ENCODE measurements around the gene NPFFR1. TPM values are rescaled to one million over a fixed set of nuclear protein-coding genes. Genes with fewer than 3 reads are reported as not detected.

Gene NPFFR1, protein sequence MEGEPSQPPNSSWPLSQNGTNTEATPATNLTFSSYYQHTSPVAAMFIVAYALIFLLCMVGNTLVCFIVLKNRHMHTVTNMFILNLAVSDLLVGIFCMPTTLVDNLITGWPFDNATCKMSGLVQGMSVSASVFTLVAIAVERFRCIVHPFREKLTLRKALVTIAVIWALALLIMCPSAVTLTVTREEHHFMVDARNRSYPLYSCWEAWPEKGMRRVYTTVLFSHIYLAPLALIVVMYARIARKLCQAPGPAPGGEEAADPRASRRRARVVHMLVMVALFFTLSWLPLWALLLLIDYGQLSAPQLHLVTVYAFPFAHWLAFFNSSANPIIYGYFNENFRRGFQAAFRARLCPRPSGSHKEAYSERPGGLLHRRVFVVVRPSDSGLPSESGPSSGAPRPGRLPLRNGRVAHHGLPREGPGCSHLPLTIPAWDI
- 0.05 TPM for total RNA-seq

DNA sequence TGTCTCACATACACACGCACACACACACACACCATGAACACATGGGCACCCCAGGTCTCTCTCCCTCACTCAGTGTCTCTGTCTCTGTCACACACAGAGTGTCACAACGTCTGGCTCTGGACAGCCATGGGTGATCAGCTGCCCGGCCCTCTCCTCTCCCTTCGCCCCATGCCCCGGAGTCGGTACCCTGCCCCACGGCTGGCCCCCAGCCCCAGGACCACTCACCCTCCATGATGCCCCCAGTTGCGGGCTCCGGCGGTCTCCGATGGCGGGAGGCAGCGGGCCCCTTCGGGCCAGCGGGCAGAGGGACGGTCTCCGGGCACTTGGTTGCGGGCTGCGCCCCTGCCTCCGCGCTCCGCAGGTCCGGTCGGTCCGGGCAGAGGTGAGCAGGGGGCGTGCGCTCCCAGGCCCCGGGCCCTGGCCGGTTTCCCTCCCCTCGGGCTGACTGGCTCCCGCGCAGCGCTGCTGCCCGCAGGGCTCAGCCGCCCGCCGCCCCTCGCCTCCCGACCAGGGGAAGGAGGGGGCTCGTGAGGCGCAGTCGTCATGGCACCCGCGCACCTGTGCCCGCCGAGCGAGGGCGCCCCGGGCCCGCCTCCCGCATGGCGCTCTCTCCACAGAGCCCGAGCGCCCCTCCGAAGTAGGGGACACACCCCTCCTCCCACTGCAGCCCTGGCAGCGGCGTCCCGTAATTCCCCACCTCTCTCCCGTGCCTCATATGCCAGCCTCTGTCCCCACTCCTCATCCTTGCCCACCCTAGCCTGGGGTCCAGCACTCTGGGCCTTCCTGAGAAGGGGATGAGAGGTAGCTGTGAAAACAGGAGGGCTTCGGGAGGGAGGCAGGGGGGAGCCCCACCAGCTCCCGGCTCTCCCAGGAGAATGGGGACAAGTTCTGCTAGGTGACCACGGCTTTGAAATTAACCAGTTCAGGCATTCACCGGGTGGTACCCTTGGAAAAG lies at the start of gene NPFFR1:
Gene NPFFR1 (minus strand): TSS at position 560 of the 955 bp plus-strand sequence. CDS start 328 bp downstream, at position 232.
- no peak for DNase-seq (ENCODE audit: low spot score)

DNA sequence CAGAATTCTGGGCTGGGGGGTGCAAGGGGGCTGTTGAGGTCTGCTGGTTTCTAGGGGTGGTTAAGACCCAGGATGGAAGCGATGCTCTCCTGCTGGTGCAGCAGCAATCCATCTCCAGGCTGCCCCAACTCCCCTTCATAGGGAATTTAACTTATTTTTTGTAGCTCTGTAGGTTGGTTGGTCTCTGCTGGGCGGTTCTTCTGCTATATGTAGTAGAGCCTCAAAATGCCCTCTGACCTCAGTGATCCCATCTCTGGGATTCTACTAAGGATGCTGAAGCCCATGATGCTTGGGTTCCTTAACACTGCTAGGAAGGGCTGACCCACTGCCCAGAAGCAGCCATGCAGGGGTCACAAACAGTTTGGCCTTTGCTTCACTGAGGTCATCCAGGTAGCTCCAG lies 49.5 kb upstream of the NPFFR1 start:
- DNase-seq (ENCODE audit: low spot score), result no peak

DNA sequence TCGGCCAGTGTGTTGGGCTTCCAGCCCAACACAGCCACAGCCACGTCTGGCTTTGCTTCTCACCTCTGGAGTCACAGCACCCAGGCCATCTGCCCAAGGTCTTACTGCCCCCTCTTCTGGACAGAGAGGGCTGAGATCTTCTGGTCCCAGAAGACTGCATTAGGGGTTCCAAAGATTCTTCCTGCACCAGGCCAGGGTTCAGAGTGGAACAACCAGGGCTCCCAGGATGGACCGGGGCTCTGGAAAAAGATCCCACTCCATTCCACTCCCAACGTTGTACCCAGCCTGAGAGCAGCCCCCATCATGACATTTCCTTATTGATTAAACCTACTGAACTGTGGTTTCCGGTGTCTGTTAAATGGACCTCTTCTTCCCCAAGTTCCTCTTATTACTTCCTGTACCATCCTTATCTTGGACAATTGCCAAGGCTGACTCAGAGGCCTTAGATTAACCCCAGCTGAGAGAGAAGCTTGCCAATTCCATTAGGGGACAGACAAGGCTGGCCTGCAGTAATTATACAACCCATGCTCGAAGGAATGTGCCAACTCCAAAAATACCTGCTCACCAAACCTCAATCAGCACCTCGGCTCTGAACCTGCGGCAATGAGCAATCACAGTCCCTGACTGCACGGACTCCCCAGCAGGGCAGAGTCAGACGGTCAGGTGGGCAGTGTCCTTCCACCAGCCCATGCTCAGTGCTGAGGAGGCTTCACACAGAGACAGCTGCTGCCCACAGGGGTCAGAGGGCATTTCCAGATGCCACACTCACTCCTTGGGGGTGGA lies 47.9 kb upstream of the NPFFR1 start:
- peak; percentile 77 for DNase-seq (ENCODE audit: low spot score)

DNA sequence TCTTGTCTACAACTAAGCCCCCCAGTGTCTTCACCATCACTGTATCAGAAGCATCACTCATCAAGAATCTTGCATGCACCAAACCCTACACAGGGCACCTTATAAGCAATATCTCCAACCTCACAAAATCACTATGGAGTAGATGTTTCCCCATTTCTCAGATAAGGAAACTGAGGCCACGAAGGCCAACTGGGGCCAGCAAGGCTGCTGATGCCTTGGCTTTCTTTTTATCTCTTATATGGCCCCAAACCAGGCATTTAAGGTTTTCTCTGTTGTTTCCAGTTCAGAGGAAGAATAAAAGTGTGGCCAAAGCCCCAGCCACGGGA lies 47.3 kb upstream of the NPFFR1 start:
- no peak for DNase-seq (ENCODE audit: low spot score)

DNA sequence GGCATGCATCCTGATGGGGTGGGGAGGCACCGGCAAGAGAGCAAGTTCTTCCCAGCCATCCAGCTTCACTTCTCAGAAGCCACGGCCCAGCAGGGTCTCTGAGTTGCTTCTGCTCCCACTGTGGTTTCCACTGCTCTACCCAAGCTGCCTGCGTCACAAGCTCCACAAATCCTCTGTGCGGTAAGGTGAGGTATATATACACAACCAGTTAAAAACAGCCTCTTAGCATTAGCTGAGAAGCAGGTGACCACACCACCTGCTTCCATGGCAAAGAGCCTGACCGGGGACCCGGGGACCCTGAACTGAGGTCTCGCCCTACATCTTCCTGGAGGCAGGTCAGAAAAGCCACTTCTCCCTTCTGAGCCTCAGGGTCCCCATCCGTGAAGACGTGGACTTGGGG lies 46.9 kb upstream of the NPFFR1 start:
- no peak for DNase-seq (ENCODE audit: low spot score)

DNA sequence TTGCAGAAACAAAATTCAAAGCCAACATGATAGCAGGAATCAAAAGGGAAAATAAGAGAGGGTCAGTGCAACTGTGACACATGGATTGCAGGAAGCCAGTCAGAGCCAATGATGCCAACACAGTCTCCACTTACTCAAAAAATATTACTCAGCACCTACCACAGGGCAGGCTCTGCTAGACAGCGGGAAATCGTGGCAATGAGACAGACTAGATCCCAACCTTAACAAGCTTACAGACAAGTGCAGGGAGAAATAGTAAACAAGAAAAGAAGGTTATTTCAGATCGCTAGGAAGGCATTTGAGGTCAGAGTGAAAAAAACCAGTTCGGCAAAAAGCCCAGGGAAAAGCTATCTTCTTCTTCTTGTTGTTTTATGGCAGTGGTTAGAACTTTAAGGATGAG lies 45.2 kb upstream of the NPFFR1 start:
- DNase-seq (ENCODE audit: low spot score), result no peak

DNA sequence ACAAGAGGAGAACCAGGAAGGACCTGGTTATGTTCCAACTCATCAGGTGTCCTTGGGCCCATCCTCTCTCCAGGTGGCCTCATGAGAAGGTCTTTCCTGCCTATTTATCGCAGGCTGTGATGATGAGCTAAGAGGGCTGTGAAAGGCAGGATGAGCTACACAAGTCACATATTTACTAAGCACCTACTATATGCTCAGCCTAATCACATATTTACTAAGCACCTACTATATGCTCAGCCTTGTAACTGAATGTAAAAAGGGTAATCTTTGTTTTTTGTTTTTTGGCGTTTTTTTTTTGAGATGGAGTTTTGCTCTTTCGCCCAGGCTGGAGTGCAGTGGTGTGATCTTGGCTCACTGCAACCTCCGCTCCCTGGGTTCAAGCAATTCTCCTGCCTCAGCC lies 44.2 kb upstream of the NPFFR1 start:
- DNase-seq (ENCODE audit: low spot score), result no peak

DNA sequence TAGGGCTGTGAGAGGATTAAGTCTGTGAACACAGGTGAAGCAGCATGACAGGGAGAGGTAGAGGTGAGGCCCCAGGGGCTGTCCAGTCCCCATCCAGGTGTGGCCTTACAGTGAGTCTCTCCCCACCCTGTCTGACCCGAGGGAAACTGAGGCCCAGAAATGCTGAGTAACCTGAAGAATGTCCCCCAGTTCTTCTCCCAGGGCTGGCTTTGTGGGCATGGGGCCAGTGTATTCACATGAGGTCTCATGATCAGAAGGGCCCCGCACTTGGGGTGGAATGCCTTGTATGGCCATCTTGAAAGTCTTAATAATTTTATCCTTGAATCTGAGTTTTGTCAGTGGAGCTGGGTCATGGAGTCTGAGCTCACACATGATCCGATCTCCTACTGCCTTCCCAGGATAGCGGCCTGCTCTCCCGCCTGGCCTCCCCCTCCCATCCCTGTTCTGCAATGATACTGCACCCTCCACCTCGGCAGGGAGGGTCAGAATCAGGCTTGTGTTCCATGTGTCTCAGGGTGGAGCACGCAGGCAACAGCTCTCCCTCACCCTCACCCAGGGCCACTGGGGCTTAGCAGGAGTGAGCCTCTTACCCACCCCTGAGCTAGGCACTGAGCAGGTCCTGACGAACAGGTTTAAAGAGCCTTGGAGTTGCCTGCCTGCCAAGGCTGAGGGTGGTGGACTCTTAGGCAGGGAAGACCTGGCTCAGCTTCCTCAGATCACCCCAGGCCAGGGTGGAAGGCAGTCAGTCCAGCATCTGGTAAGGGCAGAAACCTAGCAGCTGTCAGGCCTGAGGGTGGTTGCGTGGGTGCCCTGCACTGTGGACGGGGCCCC lies 41.4 kb upstream of the NPFFR1 start:
- DNase-seq (ENCODE audit: low spot score), result no peak

DNA sequence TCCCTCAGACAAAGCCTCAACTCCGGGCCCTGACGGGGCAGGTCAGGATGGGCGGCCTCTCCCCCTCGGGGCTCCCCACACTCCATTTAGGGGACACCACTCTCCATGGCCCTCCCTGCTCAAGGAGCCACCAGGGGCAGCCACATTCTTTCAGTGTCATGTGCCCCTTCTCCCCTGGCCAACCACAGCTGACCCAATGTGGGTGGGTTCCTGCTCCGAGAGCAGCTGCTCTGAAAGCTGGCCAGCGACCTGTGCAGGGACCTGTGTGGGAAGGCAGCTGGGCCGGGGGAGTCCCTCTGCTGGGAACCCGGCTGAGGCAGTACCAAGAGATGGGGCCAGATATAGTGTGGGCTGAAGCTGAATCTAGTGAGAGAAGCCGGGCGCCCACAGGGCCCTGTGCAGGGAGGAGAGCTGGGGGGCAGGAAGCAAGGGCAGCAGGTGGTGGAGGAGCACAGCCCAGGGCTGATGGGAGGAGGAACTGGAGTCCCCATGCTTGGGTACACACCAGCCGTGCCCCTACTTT lies 40.6 kb upstream of the NPFFR1 start:
- no peak for DNase-seq (ENCODE audit: low spot score)

DNA sequence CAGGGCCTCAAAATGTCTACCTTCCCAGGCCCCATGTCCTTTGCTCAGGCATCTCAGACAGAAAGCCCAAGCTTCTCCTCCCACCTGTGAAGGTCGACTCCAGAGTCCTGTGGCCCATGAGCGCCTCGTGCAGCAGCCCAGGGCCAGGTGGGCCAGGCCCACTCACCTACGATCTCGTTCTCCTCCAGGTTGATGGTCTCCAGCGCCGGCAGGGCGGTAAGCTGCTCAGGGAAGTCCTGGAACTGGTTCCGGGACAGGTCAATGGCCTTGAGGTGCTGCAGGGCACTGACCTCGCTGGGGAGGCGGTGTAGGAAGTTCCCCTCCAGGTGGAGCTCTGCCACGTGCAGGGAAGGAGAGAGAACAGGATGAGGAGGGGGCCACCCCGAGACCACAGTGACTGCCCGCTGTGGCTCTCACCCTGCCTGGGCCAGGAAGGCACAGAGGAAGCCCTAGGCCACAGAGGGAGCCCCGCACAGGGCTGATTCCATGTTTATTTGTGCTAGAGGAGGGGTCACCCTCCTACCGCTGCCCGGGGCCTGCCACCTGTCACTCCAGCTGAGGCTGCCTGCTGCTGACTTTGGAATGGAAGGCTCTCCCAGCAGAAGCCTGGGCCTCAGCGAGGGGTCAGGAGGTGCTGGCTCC lies 40.0 kb upstream of the NPFFR1 start:
- no peak for DNase-seq (ENCODE audit: low spot score)

DNA sequence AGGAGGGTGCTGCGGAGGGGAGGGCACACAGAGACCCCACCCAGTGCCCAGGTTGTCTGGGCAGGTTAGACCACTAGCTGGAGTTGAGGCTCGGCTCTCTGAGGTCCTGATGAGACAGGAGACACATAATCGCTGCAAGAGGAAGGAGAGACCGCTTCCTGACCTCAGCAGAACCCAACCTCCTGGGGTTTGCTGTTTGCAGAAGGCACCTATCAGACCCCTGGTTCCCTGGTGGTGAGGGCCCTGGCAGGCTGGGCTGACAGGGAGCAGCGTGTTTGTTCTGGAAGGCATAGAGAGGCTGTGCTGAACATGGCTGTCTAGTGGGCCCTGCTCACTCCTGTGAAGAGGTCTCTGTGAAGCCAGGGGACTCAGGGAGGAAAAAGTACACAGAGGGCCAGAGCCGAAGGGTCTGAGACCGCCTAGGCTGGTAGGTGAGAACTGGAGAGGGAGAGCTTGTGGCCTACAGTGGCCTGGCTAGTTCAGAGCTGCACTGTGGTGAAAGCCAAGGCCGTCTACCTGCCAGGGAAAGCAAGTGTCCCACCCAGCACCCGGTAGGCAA lies 39.4 kb upstream of the NPFFR1 start:
- no peak for DNase-seq (ENCODE audit: low spot score)

DNA sequence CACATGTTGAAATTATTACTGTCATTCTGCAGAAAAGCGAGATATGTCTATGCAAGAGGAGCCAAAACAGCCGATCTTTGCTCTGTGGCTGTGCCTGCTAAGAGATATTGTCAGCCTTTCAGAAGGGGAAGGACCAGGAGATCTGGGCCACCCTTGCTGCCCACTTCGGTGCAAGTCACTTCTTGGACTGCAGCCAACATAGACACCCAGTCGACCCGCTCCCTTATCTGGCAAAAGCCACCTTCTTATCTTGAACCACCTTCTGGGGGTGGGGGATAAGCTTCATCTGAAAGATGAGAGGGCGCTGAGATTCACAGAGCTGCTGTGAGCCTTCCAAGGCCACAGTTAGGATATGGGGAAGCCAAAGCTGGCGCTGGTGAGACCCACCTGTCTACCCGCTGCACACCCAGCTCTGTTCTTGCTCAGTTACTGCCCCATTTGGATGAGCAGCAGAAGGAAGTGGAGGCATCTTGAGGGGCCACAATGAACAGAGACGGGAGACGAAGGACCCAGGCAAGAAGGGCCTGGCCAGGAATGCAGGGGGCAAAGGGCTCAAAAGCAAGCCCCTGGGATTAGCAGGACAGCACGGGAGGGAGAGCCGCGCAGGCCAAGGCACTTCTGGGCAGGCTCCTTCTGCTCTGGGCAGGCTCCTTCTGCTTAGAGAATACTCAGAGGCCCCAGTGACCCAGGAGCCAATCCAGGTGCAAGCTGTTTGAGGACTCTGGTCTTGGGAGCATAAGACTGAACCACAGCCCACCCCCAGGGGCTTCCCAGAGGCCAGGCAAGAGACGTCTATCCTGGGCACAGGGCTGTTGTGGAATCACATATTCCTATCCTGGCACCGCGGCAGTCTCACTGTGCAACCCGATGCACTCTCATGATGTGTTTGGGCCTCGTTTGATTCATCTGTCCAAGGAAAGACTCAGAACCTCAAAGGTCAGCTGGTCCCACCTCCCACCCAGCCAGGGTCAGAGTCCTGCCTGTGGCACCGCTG lies 38.4 kb upstream of the NPFFR1 start:
- no peak for DNase-seq (ENCODE audit: low spot score)

DNA sequence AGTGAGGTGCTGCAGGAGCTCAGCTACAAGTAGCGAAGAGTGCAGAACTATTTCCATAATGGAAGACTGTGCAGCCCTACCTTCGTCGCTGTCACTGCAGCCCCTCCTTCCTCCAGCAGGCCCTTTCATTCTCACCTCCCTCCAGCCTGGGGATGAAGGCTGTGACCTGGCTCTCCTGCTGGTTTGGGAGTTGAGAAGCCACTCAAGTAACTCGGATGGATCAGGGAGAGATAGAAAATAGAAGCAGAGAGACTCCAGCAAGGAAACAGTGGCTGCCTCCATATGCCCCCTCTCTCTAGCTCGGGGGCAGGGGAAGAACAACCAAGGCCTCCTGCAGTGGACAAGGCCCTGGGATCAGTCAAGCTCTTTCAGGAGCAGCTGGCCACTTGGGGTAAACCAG lies 37.4 kb upstream of the NPFFR1 start:
- no peak for DNase-seq (ENCODE audit: low spot score)

DNA sequence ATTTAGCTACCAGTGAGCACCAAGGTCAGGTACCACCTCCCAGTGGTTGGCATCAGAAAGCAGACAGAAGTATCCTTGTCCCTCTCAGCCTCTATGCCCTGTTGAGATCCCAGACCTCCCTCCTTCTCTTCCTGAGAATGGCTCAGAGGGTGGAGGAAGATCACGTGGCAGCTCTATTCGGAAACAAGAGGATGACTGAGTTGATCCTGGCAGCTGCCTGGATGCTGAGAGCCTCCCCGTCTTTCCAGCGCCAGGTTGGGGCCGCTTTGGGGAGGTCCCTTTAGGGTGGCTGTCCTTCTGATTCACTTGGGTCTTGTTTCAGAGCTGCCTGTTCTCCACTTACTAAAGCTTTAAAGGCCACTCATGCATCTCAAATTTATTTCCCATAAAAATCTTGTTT lies 36.9 kb upstream of the NPFFR1 start:
- DNase-seq (ENCODE audit: low spot score), result no peak

DNA sequence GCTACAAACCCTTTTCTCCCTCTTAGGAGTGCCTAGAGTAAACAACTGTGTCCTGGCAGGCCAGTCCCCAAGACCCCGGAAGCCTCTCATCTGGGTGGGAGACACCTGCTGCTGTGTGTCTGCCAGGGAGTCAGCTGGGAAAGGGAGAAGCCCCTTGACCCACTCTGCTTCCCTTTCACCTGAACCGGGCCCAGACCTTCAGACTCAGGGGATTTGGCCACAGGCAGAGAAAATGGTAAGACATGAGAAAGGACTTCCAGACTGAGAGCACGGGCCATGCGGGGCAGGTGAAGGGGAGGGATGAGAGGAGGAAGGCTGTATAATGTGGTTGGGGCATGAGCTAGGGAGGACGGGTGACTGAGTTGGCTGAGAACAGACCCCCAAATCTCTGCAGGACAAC lies 36.0 kb upstream of the NPFFR1 start:
- no peak for DNase-seq (ENCODE audit: low spot score)

DNA sequence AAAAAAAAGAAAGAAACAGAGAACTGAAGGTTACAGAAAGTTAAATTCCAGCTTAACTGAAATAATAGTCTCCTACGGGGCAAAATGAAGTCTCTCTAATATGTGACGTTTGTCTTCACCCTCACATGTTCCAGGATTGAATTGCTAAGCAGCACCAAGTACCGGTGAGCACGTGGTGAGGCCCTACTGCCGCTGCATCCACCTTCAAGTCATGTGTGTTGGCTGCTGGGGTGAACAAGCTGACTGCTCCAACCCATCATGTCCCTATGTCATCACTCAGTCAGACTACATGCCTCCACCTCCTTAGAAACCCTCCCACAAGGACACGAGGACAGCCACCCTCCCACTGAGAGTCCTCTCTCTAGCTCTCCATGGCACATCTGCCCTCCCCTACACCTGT lies 35.4 kb upstream of the NPFFR1 start:
- no peak for DNase-seq (ENCODE audit: low spot score)

DNA sequence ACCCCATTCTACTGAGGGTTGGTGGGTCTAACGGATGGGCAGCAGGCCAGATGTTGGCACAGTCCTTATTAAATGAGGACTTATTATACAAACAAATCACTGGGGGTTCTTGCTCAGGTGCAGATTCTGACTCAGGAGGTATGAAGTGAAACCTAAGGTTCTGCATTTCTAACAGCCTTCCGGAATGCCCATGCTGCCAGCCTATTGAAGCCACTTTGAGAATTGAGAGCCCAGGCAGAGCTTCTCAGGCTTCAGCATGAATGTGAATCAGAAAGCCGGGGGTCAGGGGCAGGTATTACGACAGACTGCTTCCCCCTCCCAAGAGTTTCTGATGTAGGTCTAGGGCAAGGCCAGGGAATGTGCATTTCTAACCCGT lies 34.1 kb upstream of the NPFFR1 start:
- DNase-seq (ENCODE audit: low spot score), result no peak

DNA sequence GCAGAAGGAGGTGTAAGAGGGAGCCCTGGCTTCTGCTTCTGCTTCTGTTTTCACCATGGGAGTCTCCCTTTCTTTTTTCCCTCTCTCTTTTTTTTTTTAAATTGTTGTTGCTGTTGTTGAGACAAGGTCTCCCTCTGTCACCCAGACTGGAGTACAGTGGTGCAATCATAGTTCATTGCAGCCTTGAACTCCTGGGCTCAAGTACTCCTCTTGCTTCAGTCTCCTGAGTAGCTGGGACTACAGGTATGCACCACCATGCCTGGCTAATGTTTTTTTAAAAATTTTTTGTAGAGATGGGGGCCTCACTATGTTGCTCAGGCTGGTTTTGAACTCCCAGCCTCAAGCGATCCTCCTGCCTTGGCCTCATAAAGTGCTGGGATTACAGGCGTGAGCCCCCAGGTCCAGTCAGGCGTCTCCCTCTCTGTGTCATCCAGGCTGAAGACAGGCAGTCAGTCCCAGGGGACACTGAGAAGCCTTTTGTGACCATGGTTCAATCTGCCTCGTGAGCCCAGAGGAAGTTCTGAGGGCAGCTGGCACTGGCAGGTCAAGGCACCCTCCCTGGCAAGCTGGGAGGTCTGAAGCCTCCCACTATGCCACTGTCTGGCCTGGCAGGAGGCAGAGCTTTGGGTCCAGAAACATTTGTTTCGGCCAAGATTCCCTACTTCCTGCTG lies 33.6 kb upstream of the NPFFR1 start:
- DNase-seq (ENCODE audit: low spot score), result no peak

Data from ureter (tissue), 1 donor.